DOHH2 (cell line): ENCODE measurements around the gene NCAM1.

Source experiments
- CTCF ChIP-seq: fragments of 200-600 bp; sonication (generic); IDR thresholded peaks from one replicate; pipeline ENCODE4 v1.5.1; 2014; ENCODE audit warnings: antibody characterized with exemption, mild to moderate bottlenecking, low read depth, low read length; ENCODE audit not compliant: poor library complexity, severe bottlenecking
- EZH2phosphoT487 ChIP-seq: fragments of 200-600 bp; sonication (generic); IDR thresholded peaks from 2 replicates; pipeline ENCODE4 v1.6.1; 2017; ENCODE audit warnings: borderline replicate concordance, mild to moderate bottlenecking, antibody characterized with exemption, low read length, moderate library complexity, mixed read lengths

DNA sequence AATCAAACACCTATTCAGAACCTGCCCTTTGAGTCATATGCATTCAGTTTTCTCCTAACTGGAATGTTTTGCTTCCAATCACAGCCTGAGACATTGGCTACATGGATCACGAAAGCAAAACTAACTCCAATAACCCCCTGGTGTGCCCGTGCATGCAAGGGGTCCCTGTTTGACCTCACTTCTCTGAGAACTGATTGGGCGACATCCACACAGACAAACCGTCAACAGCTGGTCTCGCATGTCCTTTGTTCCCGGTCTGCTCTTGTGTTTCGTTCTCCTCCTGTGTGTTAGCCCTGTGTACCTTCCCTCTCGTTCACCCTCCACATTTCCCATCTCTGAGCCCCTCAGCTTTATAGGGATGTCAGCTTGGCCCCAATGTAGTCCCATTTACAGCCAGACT, 286.0 kb downstream of the NCAM1 start:
- TF ChIP-seq CTCF (no peak), EZH2phosphoT487 (no peak)
